ENCODE results near the gene SLC25A51. TPM values are rescaled to one million over a fixed set of nuclear protein-coding genes. Genes with fewer than 3 reads are reported as not detected.

SLC25A51 gene
- total RNA-seq, 1 donor from 2014 or later, result 24.5 TPM

DNA sequence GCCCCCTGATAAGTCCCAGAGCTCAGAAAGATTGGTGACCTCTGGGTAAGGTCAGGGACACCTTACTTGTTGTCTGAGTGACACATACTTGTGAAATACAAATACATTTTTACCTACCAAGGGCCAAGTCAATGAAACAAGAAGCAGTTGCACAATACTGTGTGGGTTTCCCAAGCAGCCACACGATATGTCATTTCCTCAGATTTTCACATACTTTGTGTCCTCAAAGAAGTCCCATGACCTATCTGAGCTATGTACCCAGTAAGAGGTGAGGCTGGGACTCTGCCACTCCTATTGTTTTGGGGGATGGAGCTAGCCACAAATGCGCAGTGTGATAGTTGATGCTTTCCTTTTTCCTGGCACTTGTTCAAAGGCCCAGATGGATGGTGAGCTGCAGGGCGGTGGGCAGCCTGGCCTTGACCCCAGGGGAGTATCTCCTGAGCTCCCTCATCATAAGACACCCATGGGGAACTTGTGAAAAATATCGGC lies 4.8 kb upstream of the SLC25A51 start:
- Histone ChIP-seq H3K27ac (peak overlapping the region; percentile 38), H3K4me3 (no peak overlapping the region), H3K4me1 (peaks cover 13% of the 10 kb centered on the region), H3K27me3 (no peaks in the 10 kb centered on the region), H3K36me3 (no peaks in the 10 kb centered on the region), H3K9me3 (no peaks in the 10 kb centered on the region)
- no peak for DNase-seq
- ATAC-seq, result peak; percentile 62
- TF ChIP-seq, protein P1, sequence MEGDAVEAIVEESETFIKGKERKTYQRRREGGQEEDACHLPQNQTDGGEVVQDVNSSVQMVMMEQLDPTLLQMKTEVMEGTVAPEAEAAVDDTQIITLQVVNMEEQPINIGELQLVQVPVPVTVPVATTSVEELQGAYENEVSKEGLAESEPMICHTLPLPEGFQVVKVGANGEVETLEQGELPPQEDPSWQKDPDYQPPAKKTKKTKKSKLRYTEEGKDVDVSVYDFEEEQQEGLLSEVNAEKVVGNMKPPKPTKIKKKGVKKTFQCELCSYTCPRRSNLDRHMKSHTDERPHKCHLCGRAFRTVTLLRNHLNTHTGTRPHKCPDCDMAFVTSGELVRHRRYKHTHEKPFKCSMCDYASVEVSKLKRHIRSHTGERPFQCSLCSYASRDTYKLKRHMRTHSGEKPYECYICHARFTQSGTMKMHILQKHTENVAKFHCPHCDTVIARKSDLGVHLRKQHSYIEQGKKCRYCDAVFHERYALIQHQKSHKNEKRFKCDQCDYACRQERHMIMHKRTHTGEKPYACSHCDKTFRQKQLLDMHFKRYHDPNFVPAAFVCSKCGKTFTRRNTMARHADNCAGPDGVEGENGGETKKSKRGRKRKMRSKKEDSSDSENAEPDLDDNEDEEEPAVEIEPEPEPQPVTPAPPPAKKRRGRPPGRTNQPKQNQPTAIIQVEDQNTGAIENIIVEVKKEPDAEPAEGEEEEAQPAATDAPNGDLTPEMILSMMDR (IDR thresholded peaks at IDR 0.05), result no peak
- intact Hi-C loops (cut with DNase I), result no loop called here

DNA sequence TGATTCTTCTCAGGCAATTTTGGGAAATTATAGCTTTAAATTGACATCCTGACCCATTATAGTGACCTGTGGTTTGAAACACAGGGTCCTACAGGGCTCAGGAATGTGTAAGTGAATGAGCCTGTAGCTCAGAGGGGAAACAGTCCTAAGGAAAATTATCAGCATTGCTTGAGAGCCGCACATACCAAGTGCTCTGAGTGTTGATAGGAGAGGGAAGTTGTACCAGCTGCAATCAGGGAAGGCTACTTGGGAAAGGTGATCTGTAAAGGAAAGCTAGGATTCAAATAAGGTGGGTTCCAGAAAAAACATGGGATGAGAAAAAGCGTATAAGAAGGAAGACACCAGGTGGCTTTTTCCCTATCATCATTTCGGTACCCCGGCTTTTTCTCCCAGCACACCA lies 4.4 kb upstream of the SLC25A51 start:
- no peak for DNase-seq

DNA sequence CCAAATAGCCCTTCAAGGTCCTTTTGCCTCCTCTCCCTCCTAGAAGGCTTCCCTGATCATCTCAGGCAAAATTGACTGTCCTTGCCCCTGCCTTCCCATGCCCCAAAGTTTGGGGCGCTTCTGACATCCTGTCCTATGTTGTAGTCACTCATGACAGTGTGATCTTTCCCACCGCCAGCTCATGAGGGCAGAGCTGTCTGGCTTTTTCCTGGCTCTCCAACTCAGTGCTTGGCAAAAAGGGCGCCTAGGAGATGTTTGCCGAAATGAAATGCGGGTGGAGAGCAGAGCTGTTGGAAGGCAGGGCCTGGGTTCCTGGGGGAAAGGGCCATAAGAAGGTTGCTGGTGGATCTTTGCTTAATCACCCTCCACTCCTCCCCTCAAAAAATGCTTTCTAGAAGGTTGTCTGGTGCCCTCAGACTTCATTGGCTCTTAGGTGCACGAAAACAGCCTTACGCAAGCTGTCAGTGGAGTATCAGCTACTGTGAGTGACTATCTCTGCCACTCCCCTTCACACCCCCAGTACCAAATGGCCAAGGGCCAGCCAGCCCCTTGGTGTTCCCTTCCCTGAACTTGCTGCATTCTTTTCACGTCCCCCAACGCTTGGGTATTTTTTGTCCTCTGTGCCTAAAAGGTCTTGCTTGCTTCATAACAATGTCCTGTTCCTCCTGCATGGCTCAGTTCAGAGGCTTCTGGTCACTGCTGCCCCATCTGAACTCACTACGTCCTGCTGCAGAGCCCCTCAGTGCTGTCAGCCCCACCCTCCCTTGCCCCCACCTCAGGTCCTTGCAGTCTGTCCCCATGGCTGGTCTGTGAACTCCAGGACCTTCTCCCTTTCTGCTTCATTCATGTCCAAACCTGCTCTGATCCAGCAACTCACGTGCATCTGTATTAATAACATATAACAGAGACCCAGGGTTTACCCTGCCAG lies 2.6 kb upstream of the SLC25A51 start:
- DNase-seq, result no peak
- Histone ChIP-seq H3K36me3 (no peaks in the 10 kb centered on the region), H3K27ac (no peak overlapping the region), H3K4me1 (peaks cover 28% of the 10 kb centered on the region), H3K27me3 (no peaks in the 10 kb centered on the region), H3K4me3 (no peak overlapping the region), H3K9me3 (no peaks in the 10 kb centered on the region)
- intact Hi-C loops (cut with DNase I), result no loop called here
- ATAC-seq, result no peak
- TF ChIP-seq, protein P1 (IDR thresholded peaks at IDR 0.05), result no peak

More for the DNA sequence above, 4.4 kb upstream of the SLC25A51 start:
- H3K4me1 ChIP-seq, result peaks cover 13% of the 10 kb centered on the region
- intact Hi-C loops (cut with DNase I), result no loop called here
- ATAC-seq, result no peak
- H3K4me3 ChIP-seq, result no peak overlapping the region
- no peaks in the 10 kb centered on the region for H3K9me3 ChIP-seq
- H3K27ac ChIP-seq, result peak overlapping the region; percentile 25
- no peaks in the 10 kb centered on the region for H3K36me3 ChIP-seq
- no peaks in the 10 kb centered on the region for H3K27me3 ChIP-seq
- TF ChIP-seq, protein P1 (IDR thresholded peaks at IDR 0.05), result no peak

DNA sequence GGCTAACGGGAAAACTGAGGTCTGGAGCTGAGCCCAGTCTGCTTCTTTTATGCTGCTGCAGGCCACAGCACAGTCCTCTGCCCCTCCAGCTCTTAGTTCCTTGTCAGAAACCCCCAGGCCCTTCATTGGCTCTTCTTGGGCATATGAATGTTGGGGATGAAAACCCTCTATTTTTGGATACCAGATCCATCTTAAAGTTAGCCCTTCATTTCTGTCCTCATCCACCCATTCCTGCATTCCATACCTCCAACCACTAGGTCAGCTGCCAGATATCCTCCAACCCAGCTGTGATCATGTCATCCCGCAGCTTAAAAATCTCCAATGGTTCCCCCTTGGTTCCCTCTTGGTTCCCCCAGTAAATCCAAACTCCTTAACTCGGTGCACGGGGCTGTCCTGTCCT lies 1.8 kb upstream of the SLC25A51 start:
- no peak overlapping the region for H3K4me3 ChIP-seq
- H3K27ac ChIP-seq, result no peak overlapping the region
- intact Hi-C loops (cut with DNase I), result no loop called here
- ATAC-seq (no peak), DNase-seq (no peak)
- peaks cover 28% of the 10 kb centered on the region for H3K4me1 ChIP-seq
- no peaks in the 10 kb centered on the region for H3K9me3 ChIP-seq
- H3K27me3 ChIP-seq, result no peaks in the 10 kb centered on the region
- no peaks in the 10 kb centered on the region for H3K36me3 ChIP-seq
- TF ChIP-seq, protein P1 (IDR thresholded peaks at IDR 0.05), result no peak

DNA sequence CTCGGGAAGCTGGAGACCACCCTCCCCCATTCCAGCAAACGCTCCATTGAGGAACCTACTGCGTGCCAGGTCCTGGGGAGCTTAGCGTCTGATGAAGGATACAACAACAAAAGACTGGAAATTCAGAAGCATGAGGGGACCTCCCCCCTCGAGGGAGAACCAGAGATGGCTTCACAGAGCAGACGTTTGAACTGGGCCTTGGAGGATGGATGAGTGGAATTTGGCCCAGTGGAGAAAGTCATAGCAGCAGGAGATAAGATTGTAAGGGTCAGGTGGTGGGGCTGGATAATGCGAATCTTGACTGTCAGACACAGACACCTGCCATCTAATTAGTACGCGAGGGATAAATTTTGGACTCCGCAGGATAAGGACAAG lies 1.2 kb upstream of the SLC25A51 start:
- Histone ChIP-seq H3K4me3 (peak overlapping the region; percentile 94), H3K9me3 (no peaks in the 10 kb centered on the region), H3K27me3 (no peaks in the 10 kb centered on the region), H3K27ac (no peak overlapping the region), H3K36me3 (no peaks in the 10 kb centered on the region), H3K4me1 (peaks cover 28% of the 10 kb centered on the region)
- DNase-seq (no peak), ATAC-seq (no peak)
- TF ChIP-seq, protein P1 (IDR thresholded peaks at IDR 0.05), result no peak
- intact Hi-C loops (cut with DNase I), result no loop called here
